Measurements from ENCODE around the gene NEURL3. TPM values are rescaled to one million over a fixed set of nuclear protein-coding genes. Genes with fewer than 3 reads are reported as not detected.

Gene NEURL3
- total and polyA plus RNA-seq, 7 donors: 0.36 to 6.4 (median 3.5) TPM; not detected in 3

DNA sequence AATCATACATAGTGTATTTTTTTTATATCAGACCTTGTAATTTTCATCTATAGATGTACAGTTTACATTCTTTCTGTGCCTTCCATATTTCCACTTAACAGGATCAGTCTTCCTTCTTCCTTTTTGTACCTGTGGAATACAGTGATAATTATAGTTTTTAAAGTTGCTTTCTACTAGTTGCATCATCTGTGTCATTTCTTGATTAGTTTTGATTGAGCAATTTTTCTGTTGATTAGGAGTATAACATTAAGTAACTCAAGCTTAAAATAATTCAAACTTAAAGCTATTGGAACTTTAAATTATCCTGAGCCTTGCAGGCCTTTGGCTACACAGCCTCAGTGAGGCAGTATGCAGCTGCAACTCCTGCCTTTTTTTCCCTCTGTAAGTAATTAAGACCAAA, 57.4 kb downstream of the NEURL3 start:
- no peak overlapping the region for H3K27ac ChIP-seq
- intact Hi-C loops (cut with DNase I): no loop called here

More for the DNA sequence above, 57.4 kb downstream of the NEURL3 start:
- H3K9me3 ChIP-seq: no peaks in the 10 kb centered on the region
- no peak overlapping the region for H3K4me3 ChIP-seq
- no peaks in the 10 kb centered on the region for H3K27me3 ChIP-seq
- no peaks in the 10 kb centered on the region for H3K4me1 ChIP-seq
- TF ChIP-seq EP300 (IDR thresholded peaks at IDR 0.05): no peak
- no peak for TF ChIP-seq POLR2AphosphoS5 (IDR thresholded peaks at IDR 0.05)
- TF ChIP-seq, protein P1, sequence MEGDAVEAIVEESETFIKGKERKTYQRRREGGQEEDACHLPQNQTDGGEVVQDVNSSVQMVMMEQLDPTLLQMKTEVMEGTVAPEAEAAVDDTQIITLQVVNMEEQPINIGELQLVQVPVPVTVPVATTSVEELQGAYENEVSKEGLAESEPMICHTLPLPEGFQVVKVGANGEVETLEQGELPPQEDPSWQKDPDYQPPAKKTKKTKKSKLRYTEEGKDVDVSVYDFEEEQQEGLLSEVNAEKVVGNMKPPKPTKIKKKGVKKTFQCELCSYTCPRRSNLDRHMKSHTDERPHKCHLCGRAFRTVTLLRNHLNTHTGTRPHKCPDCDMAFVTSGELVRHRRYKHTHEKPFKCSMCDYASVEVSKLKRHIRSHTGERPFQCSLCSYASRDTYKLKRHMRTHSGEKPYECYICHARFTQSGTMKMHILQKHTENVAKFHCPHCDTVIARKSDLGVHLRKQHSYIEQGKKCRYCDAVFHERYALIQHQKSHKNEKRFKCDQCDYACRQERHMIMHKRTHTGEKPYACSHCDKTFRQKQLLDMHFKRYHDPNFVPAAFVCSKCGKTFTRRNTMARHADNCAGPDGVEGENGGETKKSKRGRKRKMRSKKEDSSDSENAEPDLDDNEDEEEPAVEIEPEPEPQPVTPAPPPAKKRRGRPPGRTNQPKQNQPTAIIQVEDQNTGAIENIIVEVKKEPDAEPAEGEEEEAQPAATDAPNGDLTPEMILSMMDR (IDR thresholded peaks at IDR 0.05): no peak
- TF ChIP-seq POLR2A (IDR thresholded peaks at IDR 0.05): no peak
- DNase-seq: no peak
- no peaks in the 10 kb centered on the region for H3K36me3 ChIP-seq

Other genes starting within 250 kb of the NEURL3 start
- gene TMEM127, start 239.4 kb downstream of the NEURL3 start, total RNA-seq: 10 to 100 TPM; 24.6 to 30.5 (median 27.9) TPM
- 10 to 100 TPM; 10.8 to 40.1 (median 12.5) TPM for gene TMEM127, start 239.4 kb downstream of the NEURL3 start, polyA plus RNA-seq
- gene CIAO1, start 239.1 kb downstream of the NEURL3 start, total RNA-seq: 100 to 1,000 TPM in 2 of 4 donors, 10 to 100 TPM in 2; 77.4 to 110 (median 95.2) TPM
- 10 to 100 TPM; 45.6 to 55.0 (median 51.1) TPM for gene CIAO1, start 239.1 kb downstream of the NEURL3 start, polyA plus RNA-seq
- gene SNRNP200, start 199.8 kb downstream of the NEURL3 start, total RNA-seq: 10 to 100 TPM; 69.4 to 86.1 (median 79.2) TPM
- gene SNRNP200, start 199.8 kb downstream of the NEURL3 start, polyA plus RNA-seq: 10 to 100 TPM; 26.8 to 86.5 (median 31.8) TPM
- gene ITPRIPL1, start 180.0 kb downstream of the NEURL3 start, total RNA-seq: 1 to 10 TPM in 1 of 4 donors, under 1 TPM in 2, not detected in 1; 0.36 to 2.0 (median 0.83) TPM
- gene ITPRIPL1, start 180.0 kb downstream of the NEURL3 start, polyA plus RNA-seq: 1 to 10 TPM in 1 of 3 donors, under 1 TPM in 1, not detected in 1; 0.23 to 1.5 TPM
- 1 to 10 TPM in 1 of 4 donors, under 1 TPM in 2, not detected in 1; 0.33 to 2.4 (median 0.83) TPM for gene NCAPH, start 169.6 kb downstream of the NEURL3 start, total RNA-seq
- gene NCAPH, start 169.6 kb downstream of the NEURL3 start, polyA plus RNA-seq: 10 to 100 TPM in 1 of 3 donors, 1 to 10 TPM in 2; 2.4 to 17.4 (median 5.5) TPM
- gene ARID5A, start 31.4 kb upstream of the NEURL3 start, total RNA-seq: 100 to 1,000 TPM in 1 of 4 donors, 10 to 100 TPM in 3; 14.3 to 179 (median 30.4) TPM
- gene ARID5A, start 31.4 kb upstream of the NEURL3 start, polyA plus RNA-seq: 10 to 100 TPM in 1 of 3 donors, 1 to 10 TPM in 2; 7.8 to 29.0 (median 9.5) TPM
- 10 to 100 TPM; 35.4 to 55.0 (median 47.7) TPM for gene KANSL3, start 133.0 kb upstream of the NEURL3 start, total RNA-seq
- gene KANSL3, start 133.0 kb upstream of the NEURL3 start, polyA plus RNA-seq: 10 to 100 TPM; 12.0 to 24.2 (median 14.3) TPM
- under 1 TPM in 1 of 4 donors, not detected in 3; under 0.01 TPM for gene FER1L5, start 137.4 kb upstream of the NEURL3 start, total RNA-seq
- under 1 TPM in 1 of 3 donors, not detected in 2; 0.01 TPM for gene FER1L5, start 137.4 kb upstream of the NEURL3 start, polyA plus RNA-seq
- 10 to 100 TPM; 11.9 to 23.2 (median 17.2) TPM for gene LMAN2L, start 234.7 kb upstream of the NEURL3 start, total RNA-seq
- gene LMAN2L, start 234.7 kb upstream of the NEURL3 start, polyA plus RNA-seq: 10 to 100 TPM in 1 of 3 donors, 1 to 10 TPM in 2; 3.6 to 14.0 (median 5.1) TPM

Data from sigmoid colon (tissue), 7 donors.